ENCODE results near the gene PSMD1.

DNA sequence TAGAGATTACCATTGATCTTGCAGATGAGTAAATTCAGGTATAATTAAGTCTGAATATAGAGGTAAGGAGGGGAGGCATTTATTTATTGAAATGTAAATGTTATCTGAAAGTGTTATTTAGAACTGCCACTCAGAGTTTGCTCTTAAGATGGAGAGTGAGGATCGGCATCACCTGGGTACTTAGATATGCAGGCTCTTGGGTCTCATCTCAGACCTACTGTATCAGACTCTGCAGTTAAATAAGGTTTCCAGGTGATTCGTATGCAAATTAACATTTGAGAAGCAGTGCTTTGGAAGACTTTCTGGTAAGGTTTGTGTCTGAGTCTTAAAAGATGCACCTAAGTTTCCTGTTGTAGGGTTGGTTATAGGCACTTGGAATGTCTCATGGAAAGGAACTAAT lies 59.0 kb downstream of the PSMD1 start:
- TF ChIP-seq, protein P1, sequence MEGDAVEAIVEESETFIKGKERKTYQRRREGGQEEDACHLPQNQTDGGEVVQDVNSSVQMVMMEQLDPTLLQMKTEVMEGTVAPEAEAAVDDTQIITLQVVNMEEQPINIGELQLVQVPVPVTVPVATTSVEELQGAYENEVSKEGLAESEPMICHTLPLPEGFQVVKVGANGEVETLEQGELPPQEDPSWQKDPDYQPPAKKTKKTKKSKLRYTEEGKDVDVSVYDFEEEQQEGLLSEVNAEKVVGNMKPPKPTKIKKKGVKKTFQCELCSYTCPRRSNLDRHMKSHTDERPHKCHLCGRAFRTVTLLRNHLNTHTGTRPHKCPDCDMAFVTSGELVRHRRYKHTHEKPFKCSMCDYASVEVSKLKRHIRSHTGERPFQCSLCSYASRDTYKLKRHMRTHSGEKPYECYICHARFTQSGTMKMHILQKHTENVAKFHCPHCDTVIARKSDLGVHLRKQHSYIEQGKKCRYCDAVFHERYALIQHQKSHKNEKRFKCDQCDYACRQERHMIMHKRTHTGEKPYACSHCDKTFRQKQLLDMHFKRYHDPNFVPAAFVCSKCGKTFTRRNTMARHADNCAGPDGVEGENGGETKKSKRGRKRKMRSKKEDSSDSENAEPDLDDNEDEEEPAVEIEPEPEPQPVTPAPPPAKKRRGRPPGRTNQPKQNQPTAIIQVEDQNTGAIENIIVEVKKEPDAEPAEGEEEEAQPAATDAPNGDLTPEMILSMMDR (IDR thresholded peaks at IDR 0.05): no peak
- TF ChIP-seq POLR2AphosphoS5 (IDR thresholded peaks at IDR 0.05) (no peak), POLR2A (IDR thresholded peaks at IDR 0.05; ENCODE audit: low read depth) (no peak)

Data from esophagus muscularis mucosa (tissue), 3 donors.